Fibroblast of mammary gland (primary cell): Measurements from ENCODE around the gene CCDC85C.

Source experiments
- DNase-seq: peaks from one replicate; pipeline ENCODE4 v3.0.0-alpha.2; 2010; ENCODE audit warnings: low read depth
- H3K4me3 ChIP-seq: 2 replicates; pipeline ENCODE4 v1.5.1; 2011; ENCODE audit warnings: low read depth, mild to moderate bottlenecking, low read length, moderate library complexity; ENCODE audit not compliant: control insufficient read depth
- CTCF ChIP-seq: conservative IDR thresholded peaks from 2 replicates; pipeline ENCODE4 v1.5.1; 2011; ENCODE audit warnings: low read depth, low read length, inconsistent platforms; ENCODE audit not compliant: control insufficient read depth, insufficient read depth

The CCDC85C gene

GRCh38 chr14:99514552-99515300 is 89.3 kb downstream of the CCDC85C start:
- no peak for DNase-seq
- H3K4me3 ChIP-seq: no peak overlapping the region
- no peak for TF ChIP-seq CTCF

- TF ChIP-seq CTCF: no peak
- H3K4me3 ChIP-seq: no peak overlapping the region
- no peak for DNase-seq
Observed at GRCh38 chr14:99513946-99514551, 90.0 kb downstream of the CCDC85C start.

GRCh38 chr14:99513183-99513694 is 90.8 kb downstream of the CCDC85C start:
- TF ChIP-seq CTCF: no peak
- DNase-seq: no peak
- H3K4me3 ChIP-seq: no peak overlapping the region

DNA sequence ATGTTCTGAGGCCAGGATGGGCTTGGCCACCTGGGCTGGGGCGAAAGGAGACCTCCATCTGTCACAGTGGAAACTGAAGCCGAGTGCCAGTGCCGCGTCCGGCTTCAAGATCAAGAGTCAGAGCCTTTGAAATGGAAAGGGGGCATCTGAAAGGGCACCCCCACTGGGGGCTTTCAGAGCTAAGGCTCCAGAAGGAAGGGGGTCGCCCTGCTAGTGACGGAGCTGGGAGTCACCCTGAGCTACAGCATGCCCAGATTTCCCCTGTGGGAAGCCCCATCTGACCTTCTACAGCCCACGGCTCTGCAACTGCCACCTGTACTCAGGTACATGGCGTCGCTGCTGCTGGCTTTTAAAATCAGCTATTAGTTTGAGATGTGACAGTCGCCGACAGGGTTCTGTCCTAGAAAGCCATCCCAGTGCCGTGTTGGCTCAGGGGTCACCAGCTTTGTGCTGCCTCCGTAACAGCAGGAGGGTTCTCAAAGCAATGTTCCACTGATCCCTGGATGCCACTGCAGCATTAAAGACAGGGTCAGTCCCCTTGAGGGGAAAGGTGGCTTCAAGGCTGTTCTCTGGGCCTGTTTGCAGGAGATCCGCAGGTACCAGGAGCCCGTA is 91.3 kb downstream of the CCDC85C start:
- no peak for DNase-seq
- TF ChIP-seq CTCF: no peak

DNA sequence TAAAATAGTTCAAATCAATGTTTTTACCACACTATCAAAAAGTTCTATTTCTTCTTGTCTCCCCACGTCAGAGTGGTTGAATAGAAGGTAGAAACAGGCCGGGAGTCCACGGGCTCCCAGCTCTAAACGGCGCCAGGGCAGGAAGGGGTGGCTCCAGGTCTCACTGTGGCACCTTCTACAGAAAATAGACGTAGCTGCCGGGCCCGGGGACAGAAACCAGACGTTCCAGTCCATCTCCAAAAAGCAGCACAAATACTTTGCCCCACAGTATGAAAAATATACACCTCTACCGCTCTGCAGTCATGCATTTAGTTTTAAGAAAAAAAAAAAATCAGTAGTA is 91.9 kb downstream of the CCDC85C start:
- no peak for TF ChIP-seq CTCF
- DNase-seq: no peak

More for the DNA sequence above, 91.3 kb downstream of the CCDC85C start:
- no peak overlapping the region for H3K4me3 ChIP-seq

DNA sequence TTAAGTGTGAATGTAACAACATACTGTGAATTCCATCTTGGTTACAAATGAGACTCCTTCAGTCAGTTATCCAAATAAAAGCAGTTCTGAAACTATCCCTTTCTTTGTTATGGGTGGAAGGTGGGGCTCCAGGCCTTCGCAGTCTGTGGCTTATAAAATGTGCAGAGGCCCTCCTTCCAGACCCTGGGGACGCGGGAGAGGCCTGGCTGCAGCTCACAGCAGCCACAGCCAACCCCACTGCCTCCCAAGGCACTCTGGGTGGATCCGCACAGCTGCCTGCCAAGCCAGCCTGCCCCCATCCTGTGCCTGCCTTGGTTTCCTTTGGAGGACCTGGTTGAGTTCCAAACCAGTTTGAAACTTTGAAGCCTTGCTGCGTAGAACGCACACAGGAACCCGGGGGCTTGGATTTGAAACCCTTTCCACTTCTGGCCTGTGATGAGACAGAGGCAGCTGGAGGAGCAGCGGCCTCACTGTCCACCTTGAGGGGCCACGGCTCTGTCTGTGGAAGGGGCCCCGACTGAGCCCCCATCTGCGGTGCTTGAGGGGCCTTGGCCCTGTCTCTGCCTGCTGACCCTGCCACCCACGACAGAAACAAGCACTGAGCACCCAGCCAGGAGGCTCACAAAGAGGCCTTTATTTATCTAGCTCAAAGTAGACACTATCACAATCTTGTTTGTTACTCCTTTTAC is 92.4 kb downstream of the CCDC85C start:
- no peak for TF ChIP-seq CTCF
- no peak overlapping the region for H3K4me3 ChIP-seq
- peak; percentile 9 for DNase-seq

More for the DNA sequence above, 91.9 kb downstream of the CCDC85C start:
- no peak overlapping the region for H3K4me3 ChIP-seq
